ENCODE measurements around the gene GRHL1. TPM values are rescaled to one million over a fixed set of nuclear protein-coding genes. Genes with fewer than 3 reads are reported as not detected.

Gene GRHL1
- polyA plus RNA-seq, 1 of the 3 experiments (the other 2 are of a cell fraction) = 1.0 TPM

DNA sequence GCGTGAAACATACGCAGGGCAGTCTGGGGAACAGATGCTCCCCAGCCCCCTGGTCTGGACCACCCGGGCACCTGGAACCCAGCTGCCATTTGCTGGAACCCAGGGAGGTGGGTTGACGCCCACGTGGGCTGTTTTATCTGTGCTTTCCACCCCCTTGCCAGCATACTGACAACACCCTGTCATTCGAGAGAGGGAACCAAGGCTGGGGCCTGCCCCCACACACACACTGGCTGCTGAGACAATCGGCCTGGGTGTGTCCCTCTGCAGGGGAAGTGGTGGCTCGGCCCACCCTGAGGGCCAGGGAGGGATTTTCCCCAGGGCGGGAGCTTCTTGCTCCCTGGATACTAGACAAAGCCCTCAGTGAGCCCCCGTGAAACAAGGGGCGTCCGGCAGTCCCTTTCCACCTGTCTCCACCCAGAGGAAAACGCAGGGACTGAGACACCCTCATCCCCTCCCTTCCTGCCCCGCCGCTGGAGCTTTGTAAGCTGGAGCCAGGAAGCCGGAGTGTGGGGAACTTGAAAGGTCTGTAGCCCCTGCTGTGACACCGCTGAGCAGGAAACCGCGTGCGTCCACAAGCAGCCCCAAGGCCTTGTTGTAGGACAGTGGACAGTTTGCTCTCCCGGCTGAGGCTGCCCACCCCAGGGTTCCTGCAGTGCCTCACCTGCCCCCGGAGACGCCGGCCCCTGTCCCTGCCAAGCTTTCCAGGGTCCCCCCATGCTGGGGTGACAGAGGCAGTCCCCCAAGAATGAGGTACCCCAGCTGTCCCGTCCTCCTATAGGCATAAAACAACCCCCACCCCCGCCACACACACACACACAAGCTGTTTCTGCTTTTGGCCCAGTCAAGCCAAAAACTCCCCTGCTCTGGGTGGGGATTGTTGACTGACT lies 77.7 kb downstream of the GRHL1 start (continued):
- TF ChIP-seq, protein P1, sequence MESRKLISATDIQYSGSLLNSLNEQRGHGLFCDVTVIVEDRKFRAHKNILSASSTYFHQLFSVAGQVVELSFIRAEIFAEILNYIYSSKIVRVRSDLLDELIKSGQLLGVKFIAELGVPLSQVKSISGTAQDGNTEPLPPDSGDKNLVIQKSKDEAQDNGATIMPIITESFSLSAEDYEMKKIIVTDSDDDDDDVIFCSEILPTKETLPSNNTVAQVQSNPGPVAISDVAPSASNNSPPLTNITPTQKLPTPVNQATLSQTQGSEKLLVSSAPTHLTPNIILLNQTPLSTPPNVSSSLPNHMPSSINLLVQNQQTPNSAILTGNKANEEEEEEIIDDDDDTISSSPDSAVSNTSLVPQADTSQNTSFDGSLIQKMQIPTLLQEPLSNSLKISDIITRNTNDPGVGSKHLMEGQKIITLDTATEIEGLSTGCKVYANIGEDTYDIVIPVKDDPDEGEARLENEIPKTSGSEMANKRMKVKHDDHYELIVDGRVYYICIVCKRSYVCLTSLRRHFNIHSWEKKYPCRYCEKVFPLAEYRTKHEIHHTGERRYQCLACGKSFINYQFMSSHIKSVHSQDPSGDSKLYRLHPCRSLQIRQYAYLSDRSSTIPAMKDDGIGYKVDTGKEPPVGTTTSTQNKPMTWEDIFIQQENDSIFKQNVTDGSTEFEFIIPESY (IDR thresholded peaks at IDR 0.05; ENCODE audit: borderline replicate concordance, low read depth) = no peak
- no peak for TF ChIP-seq RAD21 (IDR thresholded peaks at IDR 0.05; ENCODE audit: low read length)

DNA sequence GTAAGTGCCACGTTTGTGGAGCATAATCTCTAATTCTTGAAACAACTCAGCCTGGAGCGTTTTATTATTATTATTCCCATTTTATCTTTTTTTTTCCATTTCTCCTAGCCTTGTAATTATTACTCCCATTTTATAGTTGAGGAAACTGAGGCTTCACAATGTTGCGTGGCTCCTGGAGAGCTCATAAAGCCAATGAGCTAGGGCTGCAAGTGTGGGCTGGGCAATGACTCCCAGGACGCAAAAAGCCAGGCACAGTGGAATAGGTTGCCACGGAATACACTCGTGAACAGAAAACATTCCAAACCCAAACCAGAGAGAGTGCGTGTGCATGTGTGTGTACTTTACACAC lies 78.4 kb downstream of the GRHL1 start:
- H3K27me3 ChIP-seq (ENCODE audit: insufficient read depth) = no peaks in the 10 kb centered on the region
- TF ChIP-seq TEAD4 (IDR thresholded peaks at IDR 0.05; ENCODE audit: borderline replicate concordance, insufficient read depth) (no peak), FOSL2 (IDR thresholded peaks at IDR 0.05; ENCODE audit: borderline replicate concordance, low read depth) (no peak), GATA2 (CRISPR knock-in tag; IDR thresholded peaks at IDR 0.05) (no peak), TAF1 (IDR thresholded peaks at IDR 0.05; ENCODE audit: borderline replicate concordance, low read depth, low read length) (no peak), RCOR1 (IDR thresholded peaks at IDR 0.05; ENCODE audit: low read length) (no peak), RFX5 (IDR thresholded peaks at IDR 0.05; ENCODE audit: low read length) (no peak)
- H3K27ac ChIP-seq (ENCODE audit: low read depth in 2 of 2, low read length in 1 of 2) = no peak overlapping the region
- no peak overlapping the region for H3K4me3 ChIP-seq (ENCODE audit: low read depth in 2 of 2, low read length in 1 of 2)
- ChIA-PET POLR2A (no interaction called here), CTCF (interaction anchor here (1.2 to 7.0 kb wide), 5 partner anchors 9 to 216 kb away, joined by 3 to 76 read pairs (median 22); no protein-coding TSS in a partner anchor)
- H3K9ac ChIP-seq = no peak overlapping the region
- H3K4me2 ChIP-seq = no peak overlapping the region
- H3K9me3 ChIP-seq = no peaks in the 10 kb centered on the region
- H2AFZ ChIP-seq (ENCODE audit: low read depth) = no peak overlapping the region
- no peaks in the 10 kb centered on the region for H3K9me2 ChIP-seq
- no peaks in the 10 kb centered on the region for H4K20me1 ChIP-seq (ENCODE audit: insufficient read depth)
- H3F3A ChIP-seq (replicated peaks; ENCODE audit: insufficient read depth) = peaks cover 7% of the 10 kb centered on the region
- no peaks in the 10 kb centered on the region for H3K36me3 ChIP-seq (replicated peaks in 1 of 2; ENCODE audit: control insufficient read depth in 1 of 2, insufficient read depth in 2 of 2, low read length in 1 of 2)
- 86% methylated on average over 7 of the region's 7 CpGs for WGBS (ENCODE audit: low lambda C conversion rate)
- no peak for DNase-seq
- H3K79me2 ChIP-seq (ENCODE audit: insufficient read depth) = no peaks in the 10 kb centered on the region
- H3K4me1 ChIP-seq (ENCODE audit: control insufficient read depth in 1 of 2, insufficient read depth in 2 of 2, low read depth in 1 of 2, low read length in 1 of 2) = peaks cover 0 to 16% of the 10 kb centered on the region in 2 experiments; a peak in 1 of 4 replicates

DNA sequence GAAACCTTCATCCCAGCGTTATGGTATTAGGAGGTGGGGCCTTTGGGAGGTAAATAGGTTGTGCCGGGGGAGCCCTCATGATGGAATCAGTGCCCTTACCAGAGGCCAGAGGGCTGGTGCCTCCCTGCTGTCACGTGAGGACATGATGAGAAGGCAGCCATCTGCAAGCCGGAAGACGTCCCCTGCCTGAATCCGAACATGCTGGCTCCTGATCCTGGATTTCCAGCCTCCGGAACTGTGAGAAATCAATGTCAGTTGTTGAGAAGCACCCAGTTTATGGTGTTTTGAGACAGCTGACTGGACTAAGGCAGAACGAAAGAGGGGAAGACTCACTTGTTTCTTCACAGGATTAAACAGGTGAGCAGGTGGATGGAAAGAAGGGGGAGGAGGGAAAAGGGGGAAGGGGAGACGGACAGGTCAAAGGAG lies 78.8 kb downstream of the GRHL1 start:
- H4K20me1 ChIP-seq (ENCODE audit: insufficient read depth) = no peaks in the 10 kb centered on the region
- ChIA-PET POLR2A (no interaction called here), CTCF (interaction anchor here (1.2 to 7.0 kb wide), 4 partner anchors 18 to 216 kb away, joined by 3 to 76 read pairs (median 15); no protein-coding TSS in a partner anchor)
- TF ChIP-seq POLR2AphosphoS5 (IDR thresholded peaks at IDR 0.05; ENCODE audit: low read depth, low read length) = no peak
- TF ChIP-seq TEAD4 (IDR thresholded peaks at IDR 0.05; ENCODE audit: borderline replicate concordance, insufficient read depth) = no peak
- TF ChIP-seq, protein P2, sequence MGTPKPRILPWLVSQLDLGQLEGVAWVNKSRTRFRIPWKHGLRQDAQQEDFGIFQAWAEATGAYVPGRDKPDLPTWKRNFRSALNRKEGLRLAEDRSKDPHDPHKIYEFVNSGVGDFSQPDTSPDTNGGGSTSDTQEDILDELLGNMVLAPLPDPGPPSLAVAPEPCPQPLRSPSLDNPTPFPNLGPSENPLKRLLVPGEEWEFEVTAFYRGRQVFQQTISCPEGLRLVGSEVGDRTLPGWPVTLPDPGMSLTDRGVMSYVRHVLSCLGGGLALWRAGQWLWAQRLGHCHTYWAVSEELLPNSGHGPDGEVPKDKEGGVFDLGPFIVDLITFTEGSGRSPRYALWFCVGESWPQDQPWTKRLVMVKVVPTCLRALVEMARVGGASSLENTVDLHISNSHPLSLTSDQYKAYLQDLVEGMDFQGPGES (IDR thresholded peaks at IDR 0.05; ENCODE audit: low read depth, low read length) = no peak
- TF ChIP-seq, protein P3, sequence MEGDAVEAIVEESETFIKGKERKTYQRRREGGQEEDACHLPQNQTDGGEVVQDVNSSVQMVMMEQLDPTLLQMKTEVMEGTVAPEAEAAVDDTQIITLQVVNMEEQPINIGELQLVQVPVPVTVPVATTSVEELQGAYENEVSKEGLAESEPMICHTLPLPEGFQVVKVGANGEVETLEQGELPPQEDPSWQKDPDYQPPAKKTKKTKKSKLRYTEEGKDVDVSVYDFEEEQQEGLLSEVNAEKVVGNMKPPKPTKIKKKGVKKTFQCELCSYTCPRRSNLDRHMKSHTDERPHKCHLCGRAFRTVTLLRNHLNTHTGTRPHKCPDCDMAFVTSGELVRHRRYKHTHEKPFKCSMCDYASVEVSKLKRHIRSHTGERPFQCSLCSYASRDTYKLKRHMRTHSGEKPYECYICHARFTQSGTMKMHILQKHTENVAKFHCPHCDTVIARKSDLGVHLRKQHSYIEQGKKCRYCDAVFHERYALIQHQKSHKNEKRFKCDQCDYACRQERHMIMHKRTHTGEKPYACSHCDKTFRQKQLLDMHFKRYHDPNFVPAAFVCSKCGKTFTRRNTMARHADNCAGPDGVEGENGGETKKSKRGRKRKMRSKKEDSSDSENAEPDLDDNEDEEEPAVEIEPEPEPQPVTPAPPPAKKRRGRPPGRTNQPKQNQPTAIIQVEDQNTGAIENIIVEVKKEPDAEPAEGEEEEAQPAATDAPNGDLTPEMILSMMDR (IDR thresholded peaks at IDR 0.05) = no peak
- TF ChIP-seq EP300 (IDR thresholded peaks at IDR 0.05; ENCODE audit: borderline replicate concordance in 1 of 2, low read depth in 1 of 2, low read length in 1 of 2) = no peak
- TF ChIP-seq, protein P1 (IDR thresholded peaks at IDR 0.05; ENCODE audit: borderline replicate concordance, low read depth) = no peak
- TF ChIP-seq TCF12 (IDR thresholded peaks at IDR 0.05) = no peak
- no peak for TF ChIP-seq FOXM1 (IDR thresholded peaks at IDR 0.05; ENCODE audit: low read depth)
- TF ChIP-seq GABPA (IDR thresholded peaks at IDR 0.05; ENCODE audit: low read depth) = no peak
- TF ChIP-seq ELF1 (IDR thresholded peaks at IDR 0.05) = no peak
- H3K9ac ChIP-seq = no peak overlapping the region
- H3K27me3 ChIP-seq (ENCODE audit: insufficient read depth) = no peaks in the 10 kb centered on the region
- H3K4me1 ChIP-seq (ENCODE audit: control insufficient read depth in 1 of 2, insufficient read depth in 2 of 2, low read depth in 1 of 2, low read length in 1 of 2) = peaks cover 0 to 16% of the 10 kb centered on the region in 2 experiments; a peak in 1 of 4 replicates
- DNase-seq = no peak
- no peak overlapping the region for H3K4me3 ChIP-seq (ENCODE audit: low read depth in 2 of 2, low read length in 1 of 2)
- no peaks in the 10 kb centered on the region for H3K79me2 ChIP-seq (ENCODE audit: insufficient read depth)
- H3K4me2 ChIP-seq = no peak overlapping the region
- H3K27ac ChIP-seq (ENCODE audit: low read depth in 2 of 2, low read length in 1 of 2) = no peak overlapping the region
- whole genome bisulfite sequencing (ENCODE audit: low lambda C conversion rate) = 80% methylated on average over 9 of the region's 9 CpGs
- peaks cover 8% of the 10 kb centered on the region for H3F3A ChIP-seq (replicated peaks; ENCODE audit: insufficient read depth)
- no peaks in the 10 kb centered on the region for H3K36me3 ChIP-seq (replicated peaks in 1 of 2; ENCODE audit: control insufficient read depth in 1 of 2, insufficient read depth in 2 of 2, low read length in 1 of 2)
- no peak overlapping the region for H2AFZ ChIP-seq (ENCODE audit: low read depth)
- no peaks in the 10 kb centered on the region for H3K9me2 ChIP-seq
- H3K9me3 ChIP-seq = no peaks in the 10 kb centered on the region

Measured in SK-N-SH (cell line).